NT2/D1 (cell line): Measurements from ENCODE around the gene MYO5A.

ENCODE experiments used
- SUZ12 ChIP-seq: IDR thresholded peaks from 2 replicates; pipeline ENCODE4 v1.6.1; 2011; ENCODE audit not compliant: insufficient read length, insufficient read depth; ENCODE audit errors: extremely low read depth
- YY1 ChIP-seq: IDR thresholded peaks from 2 replicates; pipeline ENCODE4 v1.6.1; 2011; ENCODE audit not compliant: insufficient read length, insufficient read depth
- ZNF274 ChIP-seq: IDR thresholded peaks from 2 replicates; pipeline ENCODE4 v1.6.1; 2011; ENCODE audit warnings: mild to moderate bottlenecking, low read depth, low read length

DNA sequence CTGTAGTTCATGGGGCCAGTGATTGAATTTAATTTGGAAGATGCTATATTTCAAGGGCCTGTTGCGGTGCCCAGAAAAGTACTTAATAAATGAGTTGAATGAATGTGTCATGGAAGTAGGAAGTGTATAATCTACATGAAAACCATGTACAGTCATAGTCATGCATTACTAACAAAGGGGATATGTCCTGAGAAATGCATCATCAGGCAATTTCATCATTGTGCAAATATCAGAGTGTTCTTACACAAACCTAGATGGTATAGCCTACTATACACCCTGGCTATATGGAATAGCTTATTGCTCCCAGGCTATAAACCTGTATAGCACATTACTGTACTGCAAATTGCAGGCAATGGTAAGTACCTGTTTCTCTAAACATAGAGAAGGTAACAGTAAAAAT lies 222.4 kb downstream of the MYO5A start:
- TF ChIP-seq YY1 (no peak), ZNF274 (no peak), SUZ12 (no peak)
